ENCODE results near the gene NAT14.

NAT14 gene

DNA sequence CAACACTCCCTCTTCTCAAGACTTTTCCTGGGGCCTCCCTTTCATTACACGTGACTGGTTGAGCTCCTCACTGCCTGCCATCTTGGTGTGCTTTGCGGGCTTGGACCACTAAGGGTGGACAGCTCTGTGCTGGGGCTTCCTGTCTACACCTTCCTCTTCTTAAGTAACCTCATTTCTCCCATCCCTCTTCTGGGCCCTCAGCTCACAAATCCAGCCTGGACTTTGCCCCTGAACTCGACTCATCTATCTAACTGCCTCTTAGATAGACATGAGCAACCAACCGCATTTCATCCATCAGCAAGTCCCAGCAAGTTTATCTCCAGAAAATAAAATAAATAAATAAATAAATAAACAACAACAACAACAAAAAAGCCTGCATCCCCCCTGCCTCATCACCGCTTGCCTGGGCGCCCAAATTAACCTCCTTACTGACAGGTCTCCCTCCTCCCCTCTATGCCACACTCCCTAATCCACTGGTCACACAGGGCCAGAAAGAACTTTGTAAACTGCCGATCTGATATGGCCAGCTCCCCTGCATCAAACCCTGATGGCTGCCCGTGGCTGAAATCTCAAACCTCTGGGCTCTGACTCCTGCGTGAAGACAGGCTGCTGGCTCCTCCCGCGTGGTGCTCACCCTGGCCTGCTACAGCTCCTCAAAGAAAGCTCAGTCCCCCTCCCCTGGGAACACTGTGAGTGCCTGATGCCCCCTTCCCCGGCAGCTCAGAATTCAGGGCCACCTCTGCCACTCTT is 31.3 kb upstream of the NAT14 start:
- DNase-seq, result no peak

DNA sequence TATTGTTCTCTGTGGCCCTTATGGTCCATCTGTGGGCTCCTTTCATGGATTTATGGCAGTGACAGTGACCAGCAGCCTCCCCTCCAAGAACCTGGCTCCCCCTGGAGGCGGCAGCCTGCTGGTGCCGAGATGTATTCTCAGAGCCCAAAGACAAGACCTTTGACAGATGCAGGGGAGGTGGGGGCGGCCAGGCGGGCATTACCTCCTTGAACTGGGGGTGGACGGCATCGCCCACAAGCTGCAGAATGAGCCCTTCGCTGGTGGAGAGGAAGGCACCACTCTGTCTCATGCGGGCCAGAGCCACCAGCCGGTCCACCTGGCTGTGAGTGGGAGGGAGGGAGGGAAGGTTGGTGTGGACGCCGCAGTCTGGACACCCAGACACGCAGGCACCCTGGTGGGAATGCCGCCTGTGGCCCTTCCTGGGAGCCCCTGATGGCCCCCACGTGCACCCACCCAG is 30.2 kb upstream of the NAT14 start:
- no peak for DNase-seq

DNA sequence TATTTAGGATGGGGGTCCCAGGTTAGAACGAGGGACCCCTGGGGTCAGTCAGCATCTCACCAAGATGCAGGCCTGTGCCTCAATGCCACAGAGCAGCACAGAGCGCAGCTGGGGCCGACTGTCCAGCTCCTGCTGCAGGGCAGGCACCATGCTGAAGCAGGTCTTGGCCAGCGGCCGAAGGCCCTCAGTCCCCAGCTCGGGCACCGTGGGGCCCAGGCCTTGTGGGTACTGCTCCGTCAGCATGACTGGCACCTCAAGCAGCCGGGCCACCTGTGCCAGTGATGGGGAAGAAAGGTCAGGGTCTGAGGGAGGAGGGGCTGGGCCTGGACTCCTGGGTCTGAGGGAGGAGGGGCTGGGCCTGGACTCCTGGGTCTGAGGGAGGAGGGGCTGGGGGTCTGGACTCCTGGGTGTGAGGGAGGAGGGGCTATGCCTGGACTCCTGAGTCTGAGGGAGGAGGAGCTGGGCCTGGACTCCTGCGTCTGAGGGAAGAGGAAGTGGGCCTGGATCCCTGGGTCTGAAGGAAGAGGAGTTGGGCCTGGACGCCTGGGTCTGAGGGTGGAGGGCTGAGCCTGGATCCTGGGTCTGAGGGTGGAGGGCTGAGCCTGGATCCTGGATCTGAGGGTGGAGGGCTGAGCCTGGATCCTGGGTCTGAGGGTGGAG is 29.3 kb upstream of the NAT14 start:
- no peak for DNase-seq

DNA sequence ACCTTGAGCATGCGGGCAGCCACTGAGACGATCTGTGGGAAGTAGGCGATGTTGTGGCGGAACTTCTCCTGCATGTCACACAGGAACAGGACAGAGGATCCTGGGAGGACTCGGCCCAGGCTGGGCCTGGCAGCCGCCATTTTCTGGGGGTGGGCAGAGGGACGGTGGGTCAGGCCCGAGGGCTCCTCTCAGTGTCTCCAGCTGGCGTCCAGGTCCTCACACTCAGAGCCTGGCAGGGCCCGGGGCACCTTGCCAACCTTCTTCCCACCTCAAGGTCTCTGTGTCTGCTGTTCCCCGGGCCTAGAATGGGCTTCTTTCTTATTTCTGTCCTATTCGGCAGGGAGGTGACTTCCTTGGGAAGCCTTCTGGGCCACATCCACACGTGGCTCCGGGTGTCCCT is 28.6 kb upstream of the NAT14 start:
- DNase-seq, result no peak

DNA sequence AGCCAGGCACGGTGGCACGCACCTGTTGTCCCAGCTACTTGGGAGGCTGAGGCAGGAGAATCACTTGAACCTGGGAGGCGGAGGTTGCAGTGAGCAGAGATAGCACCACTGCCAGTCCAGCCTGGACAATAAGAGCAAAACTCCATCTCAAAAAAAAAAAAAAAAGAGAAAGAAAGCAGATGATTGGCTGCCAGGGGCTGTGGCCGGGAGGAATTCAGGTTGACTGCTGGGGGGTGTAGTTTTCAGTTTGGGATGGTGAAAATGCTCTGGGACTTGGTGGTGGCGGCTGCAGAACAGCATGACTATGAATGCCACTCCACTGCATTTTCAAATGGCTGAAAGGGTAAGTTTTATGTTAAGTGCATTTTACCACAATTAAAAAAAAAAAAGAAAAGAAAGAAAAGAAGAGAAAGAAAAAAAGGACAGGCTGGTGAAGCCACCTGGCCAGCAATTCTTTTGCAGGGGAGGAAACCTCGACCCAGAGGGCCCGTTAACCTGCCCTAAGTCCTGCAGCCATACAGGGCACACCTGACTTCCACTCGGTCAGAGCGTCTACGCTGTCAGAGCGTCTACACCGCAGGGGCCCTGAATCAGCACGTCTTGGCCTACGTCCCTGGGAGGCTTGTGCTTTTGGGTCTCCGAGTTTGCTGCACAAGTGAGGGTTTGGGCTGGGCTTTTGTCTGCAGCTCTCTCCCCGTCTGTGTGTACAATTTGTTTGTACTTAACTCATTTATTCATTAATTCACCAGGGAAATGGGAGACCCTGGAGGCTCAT is 27.1 kb upstream of the NAT14 start:
- no peak for DNase-seq

DNA sequence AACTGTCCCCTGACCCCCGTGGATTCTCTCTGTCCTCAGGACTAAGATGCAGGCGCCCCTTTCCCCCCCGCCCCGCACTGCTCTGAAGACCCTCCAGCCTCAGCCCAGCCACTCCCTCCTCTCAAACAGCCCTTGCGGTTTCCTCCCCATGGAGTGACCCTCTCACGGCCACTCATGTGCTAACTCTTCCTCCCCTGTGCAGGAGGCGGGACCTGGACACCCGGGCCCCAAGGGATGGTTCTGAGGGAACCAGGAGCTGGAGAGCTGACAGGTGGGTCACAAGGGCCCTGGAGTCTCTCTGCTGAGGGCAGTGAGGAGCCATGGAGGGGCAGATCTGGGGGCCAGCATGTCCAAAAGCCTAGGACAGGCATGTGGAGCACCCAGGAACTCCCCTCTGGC is 25.4 kb upstream of the NAT14 start:
- no peak for DNase-seq

DNA sequence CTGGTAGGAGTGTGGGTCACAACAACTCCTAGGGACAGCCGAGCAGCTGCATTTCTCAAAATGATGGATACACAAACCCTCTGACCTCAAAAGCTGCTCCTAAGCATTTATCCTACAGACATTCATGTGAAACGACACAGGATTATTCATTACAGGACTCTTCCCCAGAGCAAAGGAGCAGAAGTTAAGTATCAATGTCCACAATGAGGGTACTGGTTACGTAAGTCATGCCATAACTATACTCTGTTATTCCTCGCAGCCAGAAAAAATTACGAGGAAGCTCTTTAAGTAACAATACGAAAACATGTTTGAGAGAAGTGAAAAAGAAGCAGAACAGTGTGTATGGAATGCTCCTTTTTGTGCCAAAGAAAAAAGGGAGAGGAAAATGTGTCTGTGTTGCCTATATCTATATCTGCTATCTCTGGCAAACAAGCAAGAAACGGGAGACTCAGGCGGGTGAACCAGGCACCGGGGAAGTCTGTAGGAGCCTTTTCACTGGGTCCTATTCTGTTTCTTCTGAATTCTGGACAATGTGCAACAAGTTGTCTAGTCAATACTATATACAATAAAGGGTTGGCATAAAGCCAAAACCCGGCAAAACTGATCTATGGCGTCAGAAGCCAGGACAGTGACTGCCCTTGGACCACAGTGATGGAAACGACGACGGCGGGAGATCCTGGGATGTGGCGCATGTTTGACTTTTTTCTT is 24.9 kb upstream of the NAT14 start:
- DNase-seq, result no peak

DNA sequence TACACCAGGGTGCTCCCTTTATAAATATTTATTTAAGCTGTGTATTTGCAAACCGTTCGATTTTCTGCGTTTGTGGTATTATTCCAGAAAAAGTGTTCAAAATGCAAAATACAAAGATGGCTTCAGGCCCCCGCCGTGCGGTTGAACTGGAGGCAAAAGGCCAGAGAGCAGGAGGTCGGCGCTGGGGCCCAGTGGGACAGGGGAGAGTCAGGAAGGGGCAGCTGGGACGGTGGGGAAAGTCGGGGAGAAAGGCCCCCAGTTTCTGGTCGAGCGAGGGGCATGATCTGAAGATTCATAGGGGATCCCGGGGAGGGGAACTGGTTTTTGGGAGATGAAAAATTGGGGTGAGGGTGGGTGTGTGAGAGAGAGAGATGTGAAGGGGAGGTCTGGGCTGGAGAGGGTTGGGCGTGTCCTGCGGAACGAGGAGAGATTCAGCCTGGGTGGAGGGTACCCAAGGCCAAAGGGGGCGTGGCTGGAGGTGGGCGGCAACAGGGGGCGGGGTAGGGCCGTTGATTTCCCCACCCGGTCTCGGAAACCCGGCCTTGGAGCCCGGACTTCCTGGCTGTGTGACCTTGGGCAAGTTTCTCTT is 24.2 kb upstream of the NAT14 start:
- no peak for DNase-seq

DNA sequence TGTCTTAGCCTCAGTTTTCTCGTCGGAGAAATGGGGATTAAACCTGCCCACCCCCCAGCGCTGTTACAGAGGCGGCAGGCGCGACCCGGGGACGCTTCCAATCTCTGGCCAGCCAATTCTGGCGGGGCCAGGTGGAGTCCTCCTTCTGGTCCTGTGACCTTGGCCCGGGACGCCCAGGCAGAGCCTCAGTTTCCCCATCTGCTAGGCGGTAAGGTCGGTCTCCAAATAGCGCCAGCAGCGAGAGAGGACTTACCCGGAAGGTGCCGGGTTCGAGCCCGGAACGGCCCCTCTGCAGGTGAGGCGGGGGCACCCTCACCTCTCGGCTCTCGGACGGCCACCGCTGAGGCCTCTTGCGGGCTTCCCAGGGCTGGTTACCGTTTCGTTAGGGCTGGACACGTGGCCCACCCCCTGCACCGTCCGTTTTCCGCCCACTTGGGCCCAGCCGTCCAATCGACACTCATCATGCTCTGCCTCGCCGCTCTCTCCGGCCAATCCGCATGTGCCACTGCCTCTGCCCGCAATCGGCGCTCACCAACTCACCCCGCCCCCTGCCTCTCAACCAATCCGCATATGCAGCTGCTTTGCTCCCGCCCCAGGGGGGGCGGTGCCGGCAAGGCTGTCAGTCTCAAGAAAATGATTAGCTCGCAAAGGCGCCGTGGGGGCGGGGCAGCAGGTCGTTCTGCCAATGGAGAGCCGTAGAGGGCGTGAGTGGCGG is 23.6 kb upstream of the NAT14 start, which contains the start of gene ISOC2:
Gene ISOC2, minus strand, starts transcription at position 384 of the 715 bp plus-strand sequence. CDS start 5,156 bp downstream, outside the sequence.
- peak; percentile 99 for DNase-seq

DNA sequence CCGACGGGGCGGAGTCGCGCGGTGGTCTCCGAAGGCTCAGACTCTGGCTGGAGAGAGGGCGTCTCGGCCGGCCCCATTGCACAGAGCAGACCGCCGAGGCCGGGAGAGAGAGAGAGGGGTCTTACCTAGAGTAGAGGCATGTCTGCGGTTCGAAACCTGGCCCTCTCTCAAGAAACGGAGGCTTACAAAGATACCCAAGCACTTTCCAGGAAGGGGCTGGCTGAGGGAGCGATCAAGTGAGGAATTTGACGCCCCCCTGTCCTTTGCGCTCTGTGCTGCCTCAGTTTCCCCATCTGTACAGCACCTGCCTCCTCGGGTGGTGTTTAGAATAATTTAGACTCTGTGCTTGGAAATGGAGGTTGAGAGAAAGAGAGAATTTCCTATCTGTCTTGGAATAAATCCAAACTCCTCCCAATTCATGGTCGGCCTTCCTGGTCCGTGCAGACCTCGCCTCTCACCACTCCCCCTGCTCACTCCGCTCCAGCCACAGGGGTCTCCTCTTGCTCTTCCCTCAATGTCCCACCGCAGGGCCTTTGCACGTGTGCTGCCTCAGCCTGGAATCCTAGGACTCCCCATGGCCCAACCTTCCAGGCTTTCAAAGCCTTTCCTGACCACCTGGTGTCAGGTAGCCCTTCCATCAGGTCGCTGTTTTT is 22.9 kb upstream of the NAT14 start:
- DNase-seq, result no peak

DNA sequence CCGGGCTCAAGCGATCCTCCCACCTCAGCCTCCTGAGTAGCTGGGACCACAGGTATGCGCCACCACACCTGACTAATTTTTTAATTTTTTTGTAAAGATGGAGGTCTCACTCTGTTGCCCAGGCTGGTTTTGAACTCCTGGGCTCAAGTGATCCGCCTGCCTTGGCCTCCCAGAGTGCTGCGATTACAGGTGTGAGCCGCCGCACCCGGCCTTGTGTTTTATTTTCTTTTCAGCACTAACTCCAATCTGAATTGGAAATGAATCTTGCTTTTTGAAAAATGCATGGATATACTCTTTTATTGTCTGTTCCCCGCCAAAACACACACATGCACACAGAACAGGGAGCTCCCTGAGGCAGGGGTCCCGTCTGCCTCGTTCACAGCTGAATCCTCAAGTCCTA is 22.3 kb upstream of the NAT14 start:
- no peak for DNase-seq

DNA sequence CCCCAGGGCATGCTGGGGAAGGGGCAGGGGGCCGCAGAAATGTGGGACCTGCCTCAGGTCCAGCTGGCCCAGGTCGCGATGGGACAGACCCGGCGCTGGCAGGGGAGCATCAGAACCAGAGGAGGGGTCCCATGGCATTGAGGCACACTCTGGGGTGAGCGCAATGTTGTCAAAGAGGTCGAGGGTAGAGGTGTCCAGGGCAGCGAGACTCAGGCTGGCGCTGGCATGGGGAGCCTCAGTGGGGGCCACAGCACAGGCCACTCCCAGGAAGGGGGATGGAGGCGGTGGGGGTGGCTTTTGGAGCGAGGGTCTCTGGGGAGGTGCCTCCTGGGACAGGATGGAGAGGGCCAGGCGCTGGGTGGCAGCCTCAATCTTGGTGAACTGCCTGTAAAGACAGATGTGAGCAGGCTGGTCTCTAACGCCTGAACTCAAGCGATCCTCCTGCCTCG is 21.4 kb upstream of the NAT14 start:
- no peak for DNase-seq

DNA sequence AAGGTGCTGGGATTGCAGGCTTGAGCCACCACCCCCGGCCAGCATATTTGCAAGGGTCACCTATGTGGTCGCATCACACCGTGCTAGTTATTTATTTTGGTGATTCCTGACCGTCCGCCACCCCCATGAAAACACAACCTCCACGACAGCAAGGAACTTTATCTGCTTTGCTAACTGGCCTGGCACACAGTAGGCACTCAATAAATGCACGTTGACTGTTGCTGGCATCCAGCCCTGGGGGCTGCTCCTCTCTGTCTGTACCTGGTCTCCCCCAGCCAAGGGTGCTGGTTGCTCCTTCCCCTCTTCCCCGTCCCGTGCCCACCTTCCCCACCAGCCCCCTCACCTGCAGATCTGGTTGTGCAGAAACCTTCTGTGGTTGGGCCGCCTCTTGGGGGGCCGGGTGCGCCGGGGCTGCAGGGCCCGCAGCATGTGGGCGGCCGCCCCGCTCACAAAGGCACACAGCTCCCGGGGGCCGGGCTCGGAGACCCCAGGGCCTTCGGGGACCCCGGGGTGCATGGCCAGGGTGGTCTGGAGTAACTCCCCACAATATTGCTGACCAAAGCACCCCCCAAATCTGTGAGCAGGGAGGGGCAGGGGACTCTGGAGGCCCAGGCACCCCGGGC is 20.8 kb upstream of the NAT14 start:
- no peak for DNase-seq

DNA sequence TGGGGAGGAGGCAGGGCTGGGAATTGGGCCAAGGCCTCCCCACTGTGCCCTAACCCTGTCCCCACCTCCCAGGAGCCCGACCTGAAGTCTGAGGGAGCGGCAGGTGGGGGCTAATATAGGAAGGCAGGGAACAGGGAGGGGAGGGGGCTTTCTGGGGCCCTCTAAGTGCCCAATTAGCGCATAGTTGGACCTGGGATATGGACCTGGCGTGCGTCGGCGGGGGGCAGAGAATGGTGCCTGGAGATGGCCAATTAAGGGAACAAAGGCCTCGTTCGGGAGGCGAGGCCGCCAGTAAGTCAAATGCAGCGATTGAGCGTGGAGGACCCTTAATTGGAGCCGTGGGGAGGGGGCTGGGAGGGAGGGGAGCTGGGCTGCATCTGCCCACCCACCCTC is 20.3 kb upstream of the NAT14 start, which contains the start of gene C19orf85:
Gene C19orf85, minus strand, starts transcription at position 90 of the 393 bp plus-strand sequence. CDS start 197 bp downstream, outside the sequence.
- DNase-seq, result no peak

DNA sequence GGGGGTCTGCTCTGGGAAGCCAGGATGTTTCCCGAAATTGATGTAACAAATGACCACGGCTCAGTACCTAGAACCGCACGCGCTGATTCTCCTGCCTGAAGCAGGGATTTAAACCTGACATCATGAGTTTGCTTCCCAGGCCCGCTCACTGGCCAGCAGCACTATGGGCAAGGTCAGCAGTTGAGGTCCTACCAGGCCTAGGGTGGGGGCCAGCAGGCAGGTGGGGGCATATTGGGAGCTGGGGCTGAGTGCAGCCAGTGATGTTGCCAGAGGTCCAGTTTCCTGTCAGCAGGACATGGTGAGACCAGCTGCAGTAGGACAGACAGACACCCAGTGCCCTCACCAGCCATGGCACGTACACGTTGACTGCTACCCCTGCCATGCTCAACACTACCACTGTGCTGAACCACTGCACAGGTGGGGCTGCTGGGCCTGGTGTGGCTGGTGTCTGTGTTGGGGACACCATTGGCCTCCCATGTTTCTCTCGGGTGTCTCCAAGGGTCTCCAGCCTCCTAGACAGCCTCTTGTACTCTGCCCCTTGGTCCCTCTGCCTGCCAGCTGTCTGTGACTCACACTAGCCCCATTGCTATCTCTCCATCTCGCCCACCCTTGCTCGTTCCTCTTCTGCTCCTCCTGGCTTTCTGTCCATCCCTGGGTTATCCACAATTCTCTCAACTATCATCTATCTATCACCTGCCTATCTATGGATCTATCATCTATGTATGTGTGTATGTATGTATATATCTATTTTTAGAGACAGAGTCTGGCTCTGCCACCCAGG is 19.3 kb upstream of the NAT14 start:
- no peak for DNase-seq

DNA sequence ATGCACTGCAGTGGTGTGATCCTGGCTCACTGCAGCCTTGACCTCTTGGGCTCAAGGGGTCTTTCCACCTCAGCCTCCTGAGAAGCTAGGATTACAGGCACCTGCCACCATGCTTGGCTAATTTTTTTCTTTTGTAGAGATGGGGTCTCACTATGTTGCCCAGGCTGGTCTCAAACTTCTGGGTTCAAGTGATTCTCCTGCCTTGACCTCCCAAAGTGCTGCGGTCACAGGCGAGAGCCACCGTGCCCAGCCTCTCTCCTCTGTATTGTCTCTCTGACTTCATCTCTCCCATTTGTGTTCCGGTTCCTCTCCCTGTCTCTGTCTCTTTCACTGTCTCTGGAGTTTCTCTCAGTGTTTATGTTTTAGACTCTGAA is 18.8 kb upstream of the NAT14 start:
- no peak for DNase-seq

DNA sequence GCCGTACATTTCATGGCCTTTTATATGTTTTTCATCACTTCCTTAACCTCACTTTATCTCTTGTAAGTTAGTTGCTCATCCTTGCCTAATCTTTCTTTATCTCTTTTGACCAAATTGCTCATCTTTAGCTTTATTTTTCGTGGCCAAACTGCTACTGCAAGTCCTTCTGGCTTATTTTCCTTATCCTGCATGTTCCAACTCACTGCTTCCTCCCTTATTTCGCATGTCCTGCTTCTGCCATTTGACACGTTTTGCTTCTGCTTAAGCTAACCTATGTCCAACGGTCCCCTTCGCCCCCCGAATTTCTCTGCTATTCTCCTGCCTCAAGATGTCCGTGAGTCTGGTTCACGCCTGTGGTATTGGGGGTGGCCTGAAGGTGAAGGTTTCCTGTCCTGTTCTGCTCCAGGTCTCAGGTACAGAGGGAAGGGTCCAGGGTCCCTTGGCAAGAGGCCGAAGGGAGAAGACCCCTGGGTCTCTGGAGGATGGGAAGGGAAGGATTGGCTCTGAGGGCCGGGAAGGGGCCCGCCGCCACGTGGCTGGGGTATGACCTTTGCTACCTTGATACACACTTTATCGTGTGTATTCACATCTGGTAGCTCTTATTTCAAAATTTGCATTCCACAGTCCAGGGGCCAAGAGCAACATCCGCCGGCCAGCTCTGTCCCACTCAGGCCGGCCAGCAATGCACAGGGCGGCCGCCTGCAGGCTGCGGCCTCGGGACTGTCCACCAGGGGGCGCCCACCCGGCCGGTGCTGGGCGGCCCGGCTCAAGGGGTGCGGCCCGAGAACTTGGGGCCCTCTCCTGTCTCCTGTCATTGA is 17.5 kb upstream of the NAT14 start:
- DNase-seq, result no peak

DNA sequence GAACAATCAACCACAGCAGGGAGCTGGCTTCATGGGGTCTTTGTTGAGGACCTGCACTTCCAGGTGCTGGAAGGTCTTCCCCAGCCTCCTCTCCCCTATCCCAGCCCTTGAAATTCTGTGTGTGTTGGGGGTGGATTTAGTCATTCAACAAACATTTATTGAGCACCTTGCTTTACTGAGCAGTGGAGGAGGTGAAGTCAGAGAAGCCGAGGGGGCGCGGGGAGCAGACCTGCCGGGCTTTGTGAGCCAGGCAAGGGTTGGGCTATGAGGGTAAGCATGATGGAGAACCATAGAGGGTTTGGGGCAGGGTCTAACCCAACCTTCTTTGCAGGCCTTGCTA is 17.0 kb upstream of the NAT14 start:
- DNase-seq, result no peak

DNA sequence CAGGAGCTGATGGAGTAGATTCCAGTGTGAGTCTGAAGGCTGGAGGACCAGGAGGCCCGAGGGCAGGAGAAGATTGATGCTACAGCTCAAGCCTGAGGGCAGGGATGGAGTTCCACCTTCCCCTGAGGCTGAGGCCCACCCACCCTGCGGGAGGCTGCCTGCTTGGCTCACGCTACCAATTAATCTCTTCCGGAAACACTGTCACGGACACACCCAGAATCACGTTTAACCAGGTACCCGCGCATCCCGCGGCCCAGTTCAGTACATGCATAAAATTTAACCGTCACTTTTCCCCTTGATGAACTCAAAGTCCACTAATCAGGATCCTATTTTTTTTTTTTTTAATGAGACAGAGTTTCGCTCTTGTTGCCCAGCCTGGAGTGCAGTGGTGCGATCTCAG is 13.7 kb upstream of the NAT14 start:
- DNase-seq, result no peak
